NB4 (cell line): Measurements from ENCODE around the gene DOLPP1.
"Not testable (repeated sequence)": the region's sequence is repeated elsewhere in the genome, so short reads cannot be mapped to it uniquely, and the experiment has no call there.

Experiments
- DNase-seq: peaks from one replicate; pipeline ENCODE4 v3.0.0; 2010; ENCODE audit warnings: low read depth
- H3K4me3 ChIP-seq: one replicate; pipeline ENCODE4 v1.5.1; 2011; ENCODE audit warnings: mild to moderate bottlenecking, low read depth, low read length, moderate library complexity
- MYC ChIP-seq: IDR thresholded peaks from 2 replicates; pipeline ENCODE4 v1.6.1; 2011; ENCODE audit warnings: low read depth, low read length
- POLR2A ChIP-seq: IDR thresholded peaks from 2 replicates; pipeline ENCODE4 v1.6.1; 2011; ENCODE audit warnings: mild to moderate bottlenecking; ENCODE audit not compliant: insufficient read length; ENCODE audit errors: extremely low read depth
- TF ChIP-seq, protein P1 (sequence below): IDR thresholded peaks from 2 replicates; pipeline ENCODE4 v1.6.1; 2011; ENCODE audit warnings: low read depth, low read length
- TF ChIP-seq, protein P2 (sequence below): IDR thresholded peaks from one replicate; pipeline ENCODE4 v1.5.1; 2012; ENCODE audit warnings: low read depth, low read length

The DOLPP1 gene

DNA sequence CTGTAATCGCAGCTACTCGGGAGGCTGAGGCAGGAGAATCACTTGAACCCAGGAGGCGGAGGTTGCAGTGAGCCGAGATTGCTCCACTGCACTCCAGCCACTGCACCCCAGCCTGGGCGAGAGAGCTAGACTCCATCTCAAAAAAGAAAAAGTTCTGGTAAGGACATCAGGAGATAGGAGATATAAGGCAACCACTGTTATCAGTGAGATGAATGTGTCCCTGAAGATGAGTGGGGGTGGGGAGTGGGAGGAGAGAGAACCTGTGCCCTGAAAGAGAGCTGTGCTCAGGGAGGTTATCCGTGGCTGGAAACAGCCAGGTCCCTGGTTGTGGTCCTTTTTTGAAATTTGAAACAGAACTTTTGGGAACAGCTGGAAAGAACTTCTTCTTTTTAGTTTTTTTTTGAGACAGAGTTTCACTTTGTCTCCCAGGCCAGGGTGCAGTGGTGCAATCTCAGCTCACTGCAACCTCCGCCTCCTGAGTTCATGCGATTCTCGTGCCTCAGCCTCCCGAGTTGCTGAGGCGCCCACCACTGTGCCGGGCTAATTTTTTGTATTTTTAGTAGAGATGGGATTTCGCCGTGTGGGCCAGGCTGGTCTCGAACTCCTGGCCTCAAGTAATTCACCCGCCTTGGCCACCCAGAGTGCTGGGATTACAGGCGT is 32.9 kb downstream of the DOLPP1 start:
- no peak overlapping the region for H3K4me3 ChIP-seq
- TF ChIP-seq MYC, result no peak
- TF ChIP-seq, protein P1, sequence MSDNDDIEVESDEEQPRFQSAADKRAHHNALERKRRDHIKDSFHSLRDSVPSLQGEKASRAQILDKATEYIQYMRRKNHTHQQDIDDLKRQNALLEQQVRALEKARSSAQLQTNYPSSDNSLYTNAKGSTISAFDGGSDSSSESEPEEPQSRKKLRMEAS, result no peak
- TF ChIP-seq POLR2A, result no peak
- TF ChIP-seq, protein P2, sequence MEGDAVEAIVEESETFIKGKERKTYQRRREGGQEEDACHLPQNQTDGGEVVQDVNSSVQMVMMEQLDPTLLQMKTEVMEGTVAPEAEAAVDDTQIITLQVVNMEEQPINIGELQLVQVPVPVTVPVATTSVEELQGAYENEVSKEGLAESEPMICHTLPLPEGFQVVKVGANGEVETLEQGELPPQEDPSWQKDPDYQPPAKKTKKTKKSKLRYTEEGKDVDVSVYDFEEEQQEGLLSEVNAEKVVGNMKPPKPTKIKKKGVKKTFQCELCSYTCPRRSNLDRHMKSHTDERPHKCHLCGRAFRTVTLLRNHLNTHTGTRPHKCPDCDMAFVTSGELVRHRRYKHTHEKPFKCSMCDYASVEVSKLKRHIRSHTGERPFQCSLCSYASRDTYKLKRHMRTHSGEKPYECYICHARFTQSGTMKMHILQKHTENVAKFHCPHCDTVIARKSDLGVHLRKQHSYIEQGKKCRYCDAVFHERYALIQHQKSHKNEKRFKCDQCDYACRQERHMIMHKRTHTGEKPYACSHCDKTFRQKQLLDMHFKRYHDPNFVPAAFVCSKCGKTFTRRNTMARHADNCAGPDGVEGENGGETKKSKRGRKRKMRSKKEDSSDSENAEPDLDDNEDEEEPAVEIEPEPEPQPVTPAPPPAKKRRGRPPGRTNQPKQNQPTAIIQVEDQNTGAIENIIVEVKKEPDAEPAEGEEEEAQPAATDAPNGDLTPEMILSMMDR, result no peak
- no peak for DNase-seq

DNA sequence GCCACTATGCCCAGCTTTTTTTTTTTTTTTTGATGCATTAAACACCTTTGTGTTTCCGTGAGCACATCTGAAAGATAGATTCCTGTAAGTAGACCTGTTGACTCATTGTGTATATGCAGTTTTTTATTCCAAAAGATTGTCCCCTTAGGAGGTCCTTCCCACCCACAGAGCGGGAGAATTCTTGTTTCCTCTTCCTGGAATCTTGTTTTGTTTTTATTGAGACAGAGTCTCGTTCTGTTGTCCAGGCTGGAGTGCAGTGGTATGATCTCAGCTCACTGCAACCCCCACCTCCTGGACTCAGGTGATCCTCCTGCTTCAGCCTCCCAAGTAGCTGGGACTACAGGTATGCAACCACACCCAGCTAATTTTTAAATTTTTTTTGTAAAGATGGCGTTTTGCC is 37.9 kb downstream of the DOLPP1 start:
- DNase-seq, result no peak
- TF ChIP-seq POLR2A (no peak), MYC (no peak)
- TF ChIP-seq, protein P1, result no peak
- TF ChIP-seq, protein P2, result no peak
- H3K4me3 ChIP-seq, result no peak overlapping the region

DNA sequence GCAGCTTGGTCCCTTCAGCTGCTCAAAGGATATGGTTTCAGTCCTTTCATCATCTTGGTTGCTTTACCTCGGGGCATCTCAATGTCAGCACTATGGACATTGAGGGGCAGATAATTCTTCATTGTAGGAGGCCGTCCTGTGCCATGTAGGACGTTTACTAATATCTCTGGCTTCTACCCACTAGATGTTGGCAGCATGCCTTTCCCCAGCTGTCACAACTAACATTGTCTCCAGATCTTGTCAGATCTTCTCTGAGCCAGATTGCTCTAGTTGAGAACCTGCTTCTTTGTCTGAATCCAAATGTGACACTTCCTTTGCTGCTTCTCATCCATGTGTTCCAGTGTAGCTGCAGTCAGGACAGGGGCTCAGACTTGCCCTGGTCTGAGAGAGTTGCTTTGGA is 40.6 kb downstream of the DOLPP1 start:
- TF ChIP-seq POLR2A (no peak), MYC (no peak)
- TF ChIP-seq, protein P1, result no peak
- TF ChIP-seq, protein P2, result no peak
- H3K4me3 ChIP-seq, result no peak overlapping the region
- no peak for DNase-seq

DNA sequence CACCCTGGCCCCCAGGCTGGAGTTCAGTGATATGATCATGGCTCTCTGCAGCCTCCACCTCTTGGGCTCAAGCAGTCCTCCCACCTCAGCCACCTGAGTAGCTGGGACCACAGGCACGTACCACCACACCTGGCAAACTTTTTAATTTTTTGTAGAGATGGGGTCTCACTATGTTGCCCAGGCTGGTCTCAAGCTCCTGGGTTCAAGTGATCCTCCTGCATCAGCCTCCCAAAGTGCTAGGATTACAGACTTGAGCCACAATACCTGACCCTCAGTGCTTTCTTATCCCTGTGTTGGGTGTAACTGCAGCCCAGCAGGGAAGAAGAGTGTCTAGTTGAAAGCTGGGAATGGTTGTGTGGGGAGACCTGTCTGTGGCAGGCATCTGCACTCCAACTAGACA is 41.2 kb downstream of the DOLPP1 start:
- TF ChIP-seq, protein P2, result no peak
- TF ChIP-seq MYC (no peak), POLR2A (no peak)
- TF ChIP-seq, protein P1, result no peak
- DNase-seq, result no peak

DNA sequence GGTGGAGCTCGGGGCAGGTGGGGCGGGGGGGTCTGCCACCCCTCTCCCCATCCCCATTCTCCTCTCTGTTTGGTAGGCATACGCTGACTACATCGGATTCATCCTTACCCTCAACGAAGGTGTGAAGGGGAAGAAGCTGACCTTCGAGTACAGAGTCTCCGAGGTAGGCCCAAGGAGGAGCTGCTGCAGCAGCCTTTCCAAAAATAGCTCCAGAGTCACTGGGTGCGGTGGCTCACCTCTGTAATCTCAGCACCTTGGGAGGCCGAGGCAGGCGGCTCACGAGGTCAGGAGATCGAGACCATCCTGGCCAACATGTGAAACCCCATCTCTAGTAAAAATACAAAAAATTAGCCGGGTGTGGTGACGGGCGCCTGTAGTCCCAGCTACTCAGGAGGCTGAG is 42.1 kb downstream of the DOLPP1 start:
- H3K4me3 ChIP-seq, result not testable (repeated sequence)

More for the DNA sequence above, 41.2 kb downstream of the DOLPP1 start:
- H3K4me3 ChIP-seq, result no peak overlapping the region

DNA sequence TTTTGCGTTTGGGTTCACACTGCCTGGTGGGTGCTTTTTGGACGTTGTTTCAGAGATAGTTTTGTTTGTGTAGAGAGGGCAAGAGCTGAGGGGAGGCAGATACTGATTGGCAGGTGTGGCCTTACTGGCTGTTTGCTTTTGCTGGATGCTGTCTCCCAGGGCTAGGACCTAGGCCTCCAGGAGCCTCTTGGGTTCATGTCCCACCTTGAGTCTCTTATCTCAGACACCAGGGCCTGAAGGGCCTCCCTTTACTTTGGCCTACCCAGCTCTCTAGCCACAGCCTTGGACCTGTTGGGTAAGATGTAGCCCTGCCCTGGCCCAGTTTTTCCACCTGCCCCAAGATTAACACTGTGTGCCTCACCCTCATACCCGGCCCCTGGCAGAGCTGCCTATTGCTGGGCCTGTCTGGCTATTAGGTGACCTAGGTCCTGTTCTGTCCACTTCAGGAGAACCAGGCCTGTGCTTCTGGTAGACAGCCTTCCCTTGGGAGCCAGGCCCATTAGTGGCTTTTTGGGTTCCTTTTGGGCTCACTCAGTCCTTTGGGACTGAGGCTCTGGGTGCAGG is 43.7 kb downstream of the DOLPP1 start:
- no peak for DNase-seq
- no peak for TF ChIP-seq MYC
- TF ChIP-seq, protein P2, result no peak
- TF ChIP-seq POLR2A, result no peak
- TF ChIP-seq, protein P1, result no peak
- no peak overlapping the region for H3K4me3 ChIP-seq

More for the DNA sequence above, 42.1 kb downstream of the DOLPP1 start:
- not testable (repeated sequence) for DNase-seq
